ENCODE measurements around the gene IQSEC1.
"Not testable (repeated sequence)": the region's sequence is repeated elsewhere in the genome, so short reads cannot be mapped to it uniquely, and the experiment has no call there.

Gene IQSEC1

GRCh38 chr3:12878141-12878574 lies 195.1 kb downstream of the IQSEC1 start:
- DNase-seq (ENCODE audit: low read depth, low spot score): no peak

DNA sequence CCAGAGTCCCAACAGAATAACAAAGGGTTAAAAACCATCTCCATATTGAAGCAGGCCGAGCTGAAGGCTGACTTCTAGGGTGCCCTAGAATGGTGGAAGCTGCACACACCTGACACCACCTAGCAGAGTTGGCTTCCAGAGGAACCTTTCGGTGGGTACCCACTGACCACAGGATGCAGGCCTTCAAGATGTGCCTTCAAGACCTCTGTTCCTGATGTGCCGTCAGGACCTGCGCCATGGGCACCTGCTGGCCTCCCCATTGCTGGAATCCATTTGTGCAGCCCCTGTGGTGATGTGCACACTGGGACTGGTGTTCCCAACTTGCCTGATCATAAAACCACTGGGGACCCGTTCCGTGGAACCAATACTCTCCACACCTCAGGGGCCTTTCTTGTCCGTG lies 196.2 kb downstream of the IQSEC1 start:
- DNase-seq (ENCODE audit: low read depth, low spot score): no peak

GRCh38 chr3:12875857-12876836 lies 197.1 kb downstream of the IQSEC1 start:
- DNase-seq (ENCODE audit: low read depth, low spot score): no peak

GRCh38 chr3:12871404-12871983 lies 201.7 kb downstream of the IQSEC1 start:
- DNase-seq (ENCODE audit: low read depth, low spot score): no peak

DNA sequence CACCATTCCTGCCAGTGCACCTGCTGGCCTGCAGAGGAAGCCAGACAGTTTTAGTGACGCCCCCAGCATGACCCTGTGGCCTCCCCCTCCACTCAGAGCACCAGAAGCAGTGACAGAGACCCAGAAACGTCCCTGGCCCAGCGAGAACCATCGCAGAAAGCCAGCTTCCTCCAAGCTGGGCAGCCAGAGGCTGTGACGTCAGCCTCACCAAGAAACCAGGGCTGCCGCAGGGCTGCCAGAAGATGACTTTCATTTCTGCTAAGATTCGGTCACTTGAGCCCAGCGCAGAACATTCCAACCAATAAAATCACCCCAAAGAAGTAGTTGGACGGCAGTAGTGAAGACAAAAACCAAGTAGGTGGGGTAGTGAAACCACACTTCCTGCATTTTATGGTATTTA lies 202.3 kb downstream of the IQSEC1 start:
- DNase-seq (ENCODE audit: low read depth, low spot score): no peak

- DNase-seq (ENCODE audit: low read depth, low spot score): no peak
Measured at GRCh38 chr3:12869035-12869621, 204.1 kb downstream of the IQSEC1 start.

DNA sequence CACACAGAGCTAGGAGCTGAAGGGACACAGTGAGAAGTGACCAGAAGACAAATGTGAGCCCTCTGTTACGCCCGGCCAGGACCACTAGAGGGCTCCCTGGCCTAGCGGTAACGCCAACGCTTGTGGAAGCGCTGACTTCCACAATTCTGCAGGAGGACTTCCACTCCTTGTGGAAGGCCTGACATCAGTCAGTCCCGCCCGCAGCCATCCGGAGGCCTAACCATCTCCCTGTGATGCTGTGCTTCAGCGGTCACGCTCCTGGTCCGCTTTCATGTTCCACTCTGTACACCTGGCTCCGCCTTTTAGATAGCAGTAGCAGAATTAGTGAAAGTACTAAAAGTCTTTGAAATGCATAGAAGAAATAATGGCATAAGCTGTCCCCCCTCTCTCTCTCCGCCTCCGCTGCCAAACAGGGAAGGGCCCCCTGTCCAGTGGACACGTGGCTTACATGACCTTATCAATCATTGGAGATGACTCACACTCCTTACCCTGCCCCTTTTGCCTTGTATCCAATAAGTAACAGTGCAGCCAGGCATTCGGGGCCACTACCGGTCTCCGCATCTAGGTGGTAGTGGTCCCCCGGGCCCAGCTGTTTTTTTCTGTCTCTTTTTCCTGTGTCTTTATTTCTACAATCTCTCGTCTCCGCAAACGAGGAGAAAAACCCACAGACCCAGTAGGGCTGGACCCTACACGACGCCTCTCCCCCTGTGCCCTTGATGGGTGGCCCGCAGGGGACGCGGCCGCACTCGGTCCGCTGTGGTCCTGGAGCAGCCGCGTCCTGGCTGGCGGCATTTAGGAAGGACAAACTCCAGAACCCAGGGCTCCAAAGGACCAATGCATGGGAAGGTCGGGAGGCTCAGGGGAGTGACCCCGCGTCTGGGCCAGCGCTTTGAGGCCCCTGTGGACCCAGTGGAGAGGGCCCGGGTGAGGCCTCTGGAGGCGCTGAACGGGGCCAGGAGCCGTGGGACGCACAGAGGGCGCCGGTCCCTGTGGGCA lies 204.9 kb downstream of the IQSEC1 start:
- peak; percentile 10 for DNase-seq (ENCODE audit: low read depth, low spot score)

GRCh38 chr3:12866836-12867235 lies 206.4 kb downstream of the IQSEC1 start:
- no peak for DNase-seq (ENCODE audit: low read depth, low spot score)

DNA sequence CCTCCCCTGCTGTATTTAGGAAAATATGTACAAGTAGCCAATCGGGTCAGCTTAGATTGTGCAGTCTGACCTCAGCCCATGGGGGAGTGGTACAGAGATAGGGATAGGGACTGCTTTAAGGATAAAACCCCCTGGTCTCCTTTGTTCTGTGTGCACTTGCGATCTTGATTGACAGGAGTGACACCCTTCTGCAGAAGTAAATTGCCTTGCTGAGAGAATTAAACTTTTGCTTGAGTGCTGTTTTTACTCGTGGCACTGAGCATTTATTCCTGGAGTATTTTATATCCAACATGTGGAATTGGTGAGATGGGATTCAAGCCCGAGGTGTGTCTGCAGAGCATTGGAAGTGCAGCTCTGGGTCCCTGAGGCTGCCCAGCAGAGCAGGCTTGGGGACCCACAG lies 208.0 kb downstream of the IQSEC1 start:
- no peak for DNase-seq (ENCODE audit: low read depth, low spot score)

DNA sequence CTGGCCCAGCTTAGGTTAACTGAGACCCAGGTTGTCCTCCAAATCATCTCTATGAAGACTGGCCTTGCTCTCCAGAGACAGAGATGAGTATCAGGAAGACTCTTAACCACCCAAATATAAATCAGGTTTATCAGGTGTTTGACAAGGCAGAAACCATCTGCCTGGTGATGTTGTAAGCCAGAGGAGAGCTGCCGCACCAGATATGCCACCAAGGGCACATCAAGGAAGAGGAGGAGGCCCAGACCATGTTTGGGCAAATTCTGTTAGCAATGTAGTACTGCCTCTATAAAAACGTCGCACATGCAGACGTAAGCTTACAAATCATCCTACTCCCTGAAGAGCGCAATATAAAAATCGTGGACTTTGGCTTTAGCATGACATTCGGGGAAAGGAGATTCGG lies 210.8 kb downstream of the IQSEC1 start:
- no peak for DNase-seq (ENCODE audit: low read depth, low spot score)

DNA sequence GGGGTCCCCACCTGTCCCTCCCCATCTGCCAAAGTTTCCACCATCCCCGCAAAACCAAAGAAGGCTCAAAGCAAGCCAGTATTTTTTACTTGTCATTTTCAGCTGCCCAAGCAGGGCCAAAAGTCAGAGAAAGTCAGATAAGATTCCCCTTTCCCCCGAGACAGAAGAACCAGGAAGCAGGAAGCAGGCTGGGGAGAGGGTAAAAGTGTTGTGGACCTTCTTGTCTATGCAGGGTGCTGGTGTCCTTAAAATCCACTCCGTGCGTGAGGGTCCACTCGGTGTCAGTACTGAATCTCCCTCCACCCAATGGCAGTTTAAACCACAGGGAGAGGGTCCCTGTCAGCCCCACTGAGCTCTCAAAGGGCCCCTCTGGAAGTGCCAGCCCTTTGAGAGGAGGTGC lies 211.6 kb downstream of the IQSEC1 start:
- no peak for DNase-seq (ENCODE audit: low read depth, low spot score)

DNA sequence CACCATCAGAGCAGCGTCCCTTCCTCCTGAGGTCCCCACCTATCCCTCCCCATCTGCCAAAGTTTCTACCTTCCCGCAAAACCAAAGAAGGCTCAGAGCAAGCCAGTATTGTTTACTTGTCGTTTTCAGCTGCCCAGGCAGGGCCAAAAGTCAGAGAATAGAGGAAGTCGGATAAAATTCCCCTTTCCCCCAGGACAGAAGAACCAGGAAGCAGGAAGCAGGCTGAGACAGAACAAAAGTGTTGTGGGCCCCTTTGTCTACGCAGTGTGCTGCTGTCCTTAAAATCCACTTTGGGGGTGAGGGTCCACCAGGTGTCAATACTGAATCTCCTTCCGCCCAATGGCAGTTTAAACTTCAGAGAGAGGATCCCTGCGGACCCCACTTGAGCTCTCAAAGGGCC lies 213.4 kb downstream of the IQSEC1 start:
- no peak for DNase-seq (ENCODE audit: low read depth, low spot score)

DNA sequence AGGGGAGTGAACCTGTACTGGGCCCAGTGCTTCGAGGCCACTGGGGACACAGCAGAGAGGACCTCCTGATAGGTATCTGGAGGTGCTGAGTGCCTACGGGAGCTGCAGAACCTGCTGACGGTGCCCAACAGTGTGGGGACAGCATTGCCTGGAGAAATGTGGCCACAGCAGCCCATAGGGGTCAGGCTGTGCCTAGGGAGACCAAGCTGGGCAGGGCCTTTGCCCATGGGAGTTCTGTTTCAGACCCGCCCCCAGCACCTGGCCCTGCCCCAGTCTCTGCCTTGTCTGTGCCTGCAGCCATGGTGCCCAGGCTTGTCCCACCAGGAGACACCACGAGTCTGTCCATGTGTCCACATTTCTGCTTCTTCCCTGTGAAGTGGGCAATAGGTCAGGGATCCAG lies 216.6 kb downstream of the IQSEC1 start:
- no peak for DNase-seq (ENCODE audit: low read depth, low spot score)

DNA sequence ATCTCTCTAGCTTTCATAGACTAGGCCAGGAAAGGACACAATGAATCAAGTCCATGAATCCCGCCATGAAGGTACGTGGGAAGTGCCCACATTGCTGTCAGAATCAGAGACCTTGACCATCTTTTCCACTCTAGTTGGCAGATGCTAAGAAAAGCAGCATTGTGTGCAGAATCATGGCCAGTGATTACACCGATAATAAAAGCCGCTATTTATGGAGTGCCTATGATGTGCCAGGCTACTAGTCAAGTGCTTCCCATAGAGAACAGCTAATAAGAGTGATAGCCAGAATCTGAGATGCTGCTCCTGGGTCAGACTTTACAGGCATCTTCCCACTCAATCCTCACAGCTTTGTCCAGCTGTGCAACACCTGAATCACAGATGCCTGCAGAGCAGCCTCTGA lies 218.7 kb downstream of the IQSEC1 start:
- DNase-seq (ENCODE audit: low read depth, low spot score): no peak

GRCh38 chr3:12853847-12854246 lies 219.4 kb downstream of the IQSEC1 start:
- DNase-seq (ENCODE audit: low read depth, low spot score): not testable (repeated sequence)

GRCh38 chr3:12852201-12852600 lies 221.0 kb downstream of the IQSEC1 start:
- no peak for DNase-seq (ENCODE audit: low read depth, low spot score)
